Measurements from ENCODE around the gene HOXB7. TPM values are rescaled to one million over a fixed set of nuclear protein-coding genes. Genes with fewer than 3 reads are reported as not detected.

Gene HOXB7
- total and polyA plus RNA-seq, 4 donors = 0.08 to 0.31 (median 0.27) TPM

GRCh38 chr17:48629411-48629759 is 18.6 kb upstream of the HOXB7 start:
- no peak for DNase-seq (ENCODE audit: low spot score)
- Histone ChIP-seq H3K36me3 (ENCODE audit: control insufficient read depth in 4 of 4, insufficient read depth in 3 of 4, low read depth in 1 of 4, low read length in 3 of 4) (no peaks in the 10 kb centered on the region), H3K9me3 (ENCODE audit: control insufficient read depth in 4 of 4, low read length in 3 of 4) (no peaks in the 10 kb centered on the region), H3K9ac (ENCODE audit: low read depth in 1 of 2, low read length in 2 of 2) (no peak overlapping the region), H3K27ac (ENCODE audit: low read depth in 1 of 2, low read length in 2 of 2) (no peak overlapping the region), H3K27me3 (ENCODE audit: control insufficient read depth in 4 of 4, insufficient read depth in 4 of 4, low read length in 3 of 4) (peaks cover 7 to 53% (median 36%) of the 10 kb centered on the region in 4 donors), H3K4me1 (ENCODE audit: control insufficient read depth in 4 of 4, insufficient read depth in 4 of 4, low read length in 3 of 4) (peaks cover 10 to 14% (median 13%) of the 10 kb centered on the region in 4 donors), H3K4me3 (ENCODE audit: low read depth in 1 of 3, low read length in 3 of 3) (no peak overlapping the region)
- TF ChIP-seq, protein P1, sequence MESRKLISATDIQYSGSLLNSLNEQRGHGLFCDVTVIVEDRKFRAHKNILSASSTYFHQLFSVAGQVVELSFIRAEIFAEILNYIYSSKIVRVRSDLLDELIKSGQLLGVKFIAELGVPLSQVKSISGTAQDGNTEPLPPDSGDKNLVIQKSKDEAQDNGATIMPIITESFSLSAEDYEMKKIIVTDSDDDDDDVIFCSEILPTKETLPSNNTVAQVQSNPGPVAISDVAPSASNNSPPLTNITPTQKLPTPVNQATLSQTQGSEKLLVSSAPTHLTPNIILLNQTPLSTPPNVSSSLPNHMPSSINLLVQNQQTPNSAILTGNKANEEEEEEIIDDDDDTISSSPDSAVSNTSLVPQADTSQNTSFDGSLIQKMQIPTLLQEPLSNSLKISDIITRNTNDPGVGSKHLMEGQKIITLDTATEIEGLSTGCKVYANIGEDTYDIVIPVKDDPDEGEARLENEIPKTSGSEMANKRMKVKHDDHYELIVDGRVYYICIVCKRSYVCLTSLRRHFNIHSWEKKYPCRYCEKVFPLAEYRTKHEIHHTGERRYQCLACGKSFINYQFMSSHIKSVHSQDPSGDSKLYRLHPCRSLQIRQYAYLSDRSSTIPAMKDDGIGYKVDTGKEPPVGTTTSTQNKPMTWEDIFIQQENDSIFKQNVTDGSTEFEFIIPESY (IDR thresholded peaks at IDR 0.05) = no peak
- TF ChIP-seq SP1 (IDR thresholded peaks at IDR 0.05) (no peak), HNF4A (conservative IDR thresholded peaks at IDR 0.05) (no peak), EGR1 (IDR thresholded peaks at IDR 0.05; ENCODE audit: low read depth in 2 of 2) (no peak), GABPA (IDR thresholded peaks at IDR 0.05 in 1 of 2, conservative IDR thresholded peaks at IDR 0.05 in 1 of 2) (no peak), YY1 (IDR thresholded peaks at IDR 0.05) (no peak), FOXA2 (IDR thresholded peaks at IDR 0.05) (no peak), HNF4G (IDR thresholded peaks at IDR 0.05) (no peak), FOXA1 (IDR thresholded peaks at IDR 0.05) (no peak), CTCF (IDR thresholded peaks at IDR 0.05; ENCODE audit: low read depth, low read length, missing input control) (no peak), JUND (IDR thresholded peaks at IDR 0.05) (no peak), RAD21 (IDR thresholded peaks at IDR 0.05) (no peak), NR2F2 (IDR thresholded peaks at IDR 0.05) (no peak), TAF1 (conservative IDR thresholded peaks at IDR 0.05) (no peak), ATF3 (IDR thresholded peaks at IDR 0.05) (no peak), RXRA (IDR thresholded peaks at IDR 0.05) (no peak)
- TF ChIP-seq, protein P2, sequence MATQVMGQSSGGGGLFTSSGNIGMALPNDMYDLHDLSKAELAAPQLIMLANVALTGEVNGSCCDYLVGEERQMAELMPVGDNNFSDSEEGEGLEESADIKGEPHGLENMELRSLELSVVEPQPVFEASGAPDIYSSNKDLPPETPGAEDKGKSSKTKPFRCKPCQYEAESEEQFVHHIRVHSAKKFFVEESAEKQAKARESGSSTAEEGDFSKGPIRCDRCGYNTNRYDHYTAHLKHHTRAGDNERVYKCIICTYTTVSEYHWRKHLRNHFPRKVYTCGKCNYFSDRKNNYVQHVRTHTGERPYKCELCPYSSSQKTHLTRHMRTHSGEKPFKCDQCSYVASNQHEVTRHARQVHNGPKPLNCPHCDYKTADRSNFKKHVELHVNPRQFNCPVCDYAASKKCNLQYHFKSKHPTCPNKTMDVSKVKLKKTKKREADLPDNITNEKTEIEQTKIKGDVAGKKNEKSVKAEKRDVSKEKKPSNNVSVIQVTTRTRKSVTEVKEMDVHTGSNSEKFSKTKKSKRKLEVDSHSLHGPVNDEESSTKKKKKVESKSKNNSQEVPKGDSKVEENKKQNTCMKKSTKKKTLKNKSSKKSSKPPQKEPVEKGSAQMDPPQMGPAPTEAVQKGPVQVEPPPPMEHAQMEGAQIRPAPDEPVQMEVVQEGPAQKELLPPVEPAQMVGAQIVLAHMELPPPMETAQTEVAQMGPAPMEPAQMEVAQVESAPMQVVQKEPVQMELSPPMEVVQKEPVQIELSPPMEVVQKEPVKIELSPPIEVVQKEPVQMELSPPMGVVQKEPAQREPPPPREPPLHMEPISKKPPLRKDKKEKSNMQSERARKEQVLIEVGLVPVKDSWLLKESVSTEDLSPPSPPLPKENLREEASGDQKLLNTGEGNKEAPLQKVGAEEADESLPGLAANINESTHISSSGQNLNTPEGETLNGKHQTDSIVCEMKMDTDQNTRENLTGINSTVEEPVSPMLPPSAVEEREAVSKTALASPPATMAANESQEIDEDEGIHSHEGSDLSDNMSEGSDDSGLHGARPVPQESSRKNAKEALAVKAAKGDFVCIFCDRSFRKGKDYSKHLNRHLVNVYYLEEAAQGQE (IDR thresholded peaks at IDR 0.05) = no peak
- TF ChIP-seq, protein P3, sequence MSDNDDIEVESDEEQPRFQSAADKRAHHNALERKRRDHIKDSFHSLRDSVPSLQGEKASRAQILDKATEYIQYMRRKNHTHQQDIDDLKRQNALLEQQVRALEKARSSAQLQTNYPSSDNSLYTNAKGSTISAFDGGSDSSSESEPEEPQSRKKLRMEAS (IDR thresholded peaks at IDR 0.05) = no peak
- 16% methylated on average over 5 of the region's 5 CpGs for WGBS

Data from liver (tissue), 9 donors.